RWPE2 (cell line): ENCODE data around the gene CFAP97D2.

Source experiments
- ATAC-seq: fragments of 200-7000 bp; cut with Tn5 transposase; 3 replicates; pipeline ENCODE4 v1.9.1; 2021; ENCODE audit warnings: low read depth
- DNase-seq: peaks from one replicate; pipeline ENCODE4 v3.0.0-alpha.2; 2020; ENCODE audit warnings: low spot score
- H3K27ac ChIP-seq: fragments of 450-650 bp; 2 replicates; pipeline ENCODE4 v1.5.1; 2017; ENCODE audit warnings: mild to moderate bottlenecking; ENCODE audit not compliant: poor library complexity, severe bottlenecking
- H3K27me3 ChIP-seq: fragments of 250-450 bp; sonication (Bioruptor Pico); 2 replicates; pipeline ENCODE4 v1.5.1; 2021; ENCODE audit warnings: mild to moderate bottlenecking, moderate library complexity; ENCODE audit not compliant: insufficient read depth, poor library complexity, severe bottlenecking
- H3K36me3 ChIP-seq: fragments of 250-450 bp; sonication (Bioruptor Pico); 2 replicates; pipeline ENCODE4 v1.5.1; 2020; ENCODE audit warnings: low read depth, mild to moderate bottlenecking, moderate library complexity
- H3K4me1 ChIP-seq: fragments of 250-450 bp; sonication (Bioruptor Pico); 2 replicates; pipeline ENCODE4 v1.5.1; 2021; ENCODE audit warnings: mild to moderate bottlenecking, moderate library complexity; ENCODE audit not compliant: insufficient read depth, poor library complexity, severe bottlenecking
- H3K4me3 ChIP-seq: fragments of 250-450 bp; sonication (Bioruptor Pico); 2 replicates; pipeline ENCODE4 v1.5.1; 2021; ENCODE audit warnings: mild to moderate bottlenecking, moderate library complexity; ENCODE audit not compliant: severe bottlenecking
- H3K9me3 ChIP-seq: fragments of 250-450 bp; sonication (Bioruptor Pico); 2 replicates; pipeline ENCODE4 v1.5.1; 2021; ENCODE audit warnings: mild to moderate bottlenecking, moderate library complexity; ENCODE audit not compliant: severe bottlenecking
- TF ChIP-seq, protein P1 (sequence below): fragments of 450-650 bp; IDR thresholded peaks from one replicate; pipeline ENCODE4 v1.5.1; 2017; ENCODE audit warnings: mild to moderate bottlenecking, moderate library complexity; ENCODE audit not compliant: poor library complexity, severe bottlenecking

Gene CFAP97D2

DNA sequence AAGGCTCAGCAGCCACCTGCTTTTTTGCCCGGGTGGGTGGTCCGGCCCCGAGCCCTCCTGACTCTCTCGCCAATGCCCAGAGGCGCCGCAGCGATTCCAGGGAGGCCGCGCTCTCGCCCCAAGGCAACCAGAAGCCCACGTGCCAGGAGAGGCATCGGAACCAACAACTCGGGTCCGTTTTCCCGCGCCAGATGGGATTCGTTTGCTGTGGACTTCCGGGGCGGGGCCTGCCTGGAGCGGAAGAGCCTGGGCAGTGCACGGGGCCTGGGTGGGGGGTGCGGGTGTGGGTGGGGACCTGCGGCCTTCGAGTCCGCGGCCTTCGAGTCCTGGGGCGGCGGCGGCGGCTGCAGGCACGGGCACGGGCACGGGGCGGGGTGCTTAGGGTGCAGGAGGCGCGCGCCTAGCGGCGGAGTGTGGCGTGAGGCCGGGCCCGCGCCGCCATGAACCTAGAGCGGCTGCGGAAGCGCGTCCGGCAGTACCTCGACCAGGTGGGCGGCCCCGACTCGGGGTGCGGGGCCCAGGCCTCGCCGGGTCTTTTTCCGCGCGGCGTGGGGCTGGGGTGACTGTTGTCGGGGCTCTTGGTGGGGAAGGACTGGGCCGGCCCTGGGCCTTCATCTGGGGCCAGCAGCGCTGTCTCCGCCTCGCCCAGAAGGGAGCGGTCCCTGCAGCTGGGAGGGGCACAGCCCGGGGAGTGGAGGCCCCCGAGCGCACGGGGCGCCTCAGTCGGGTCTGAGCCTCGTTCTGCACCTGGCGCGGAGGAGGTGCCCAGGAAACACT lies 55.8 kb downstream of the CFAP97D2 start, which contains the start of gene CDC16:
TSS of gene CDC16 (plus strand) at position 253 of the 777 bp plus-strand sequence. CDS start at position 441, 188 bp downstream.
- peaks cover 32% of the 10 kb centered on the region for H3K36me3 ChIP-seq
- no peaks in the 10 kb centered on the region for H3K9me3 ChIP-seq
- no peaks in the 10 kb centered on the region for H3K27me3 ChIP-seq
- H3K4me3 ChIP-seq = peak within 1 kb of the TSS; percentile 83
- H3K27ac ChIP-seq = peak within 1 kb of the TSS; percentile 57
- TF ChIP-seq, protein P1, sequence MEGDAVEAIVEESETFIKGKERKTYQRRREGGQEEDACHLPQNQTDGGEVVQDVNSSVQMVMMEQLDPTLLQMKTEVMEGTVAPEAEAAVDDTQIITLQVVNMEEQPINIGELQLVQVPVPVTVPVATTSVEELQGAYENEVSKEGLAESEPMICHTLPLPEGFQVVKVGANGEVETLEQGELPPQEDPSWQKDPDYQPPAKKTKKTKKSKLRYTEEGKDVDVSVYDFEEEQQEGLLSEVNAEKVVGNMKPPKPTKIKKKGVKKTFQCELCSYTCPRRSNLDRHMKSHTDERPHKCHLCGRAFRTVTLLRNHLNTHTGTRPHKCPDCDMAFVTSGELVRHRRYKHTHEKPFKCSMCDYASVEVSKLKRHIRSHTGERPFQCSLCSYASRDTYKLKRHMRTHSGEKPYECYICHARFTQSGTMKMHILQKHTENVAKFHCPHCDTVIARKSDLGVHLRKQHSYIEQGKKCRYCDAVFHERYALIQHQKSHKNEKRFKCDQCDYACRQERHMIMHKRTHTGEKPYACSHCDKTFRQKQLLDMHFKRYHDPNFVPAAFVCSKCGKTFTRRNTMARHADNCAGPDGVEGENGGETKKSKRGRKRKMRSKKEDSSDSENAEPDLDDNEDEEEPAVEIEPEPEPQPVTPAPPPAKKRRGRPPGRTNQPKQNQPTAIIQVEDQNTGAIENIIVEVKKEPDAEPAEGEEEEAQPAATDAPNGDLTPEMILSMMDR = no peak
- H3K4me1 ChIP-seq = peaks cover 10% of the 10 kb centered on the region
- ATAC-seq = peak; percentile 93
- DNase-seq = peak; percentile 95

DNA sequence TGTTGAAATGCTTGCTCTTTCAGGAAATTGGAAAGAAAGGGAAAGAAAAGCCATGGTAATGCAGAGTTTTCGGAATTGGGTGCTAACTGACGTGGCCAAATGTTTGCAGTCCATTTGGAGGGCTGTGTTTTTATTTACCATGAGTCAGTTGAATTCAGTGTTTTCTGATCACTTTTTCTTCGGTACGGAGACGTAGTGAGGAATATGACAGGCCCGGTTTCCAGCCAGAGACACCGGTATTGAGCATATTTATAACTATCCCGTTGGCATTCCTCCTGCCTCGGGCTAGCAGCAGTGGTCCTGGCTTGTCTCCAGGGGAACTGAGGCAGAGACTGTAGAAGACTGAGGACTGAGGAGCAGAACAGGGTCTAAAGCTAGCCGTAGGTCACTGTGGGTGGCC lies 56.6 kb downstream of the CFAP97D2 start:
- no peaks in the 10 kb centered on the region for H3K9me3 ChIP-seq
- no peaks in the 10 kb centered on the region for H3K27me3 ChIP-seq
- ATAC-seq = no peak
- H3K4me3 ChIP-seq = peak overlapping the region; percentile 83
- TF ChIP-seq, protein P1 = no peak
- H3K4me1 ChIP-seq = peaks cover 10% of the 10 kb centered on the region
- H3K27ac ChIP-seq = peak overlapping the region; percentile 57
- no peak for DNase-seq
- peaks cover 41% of the 10 kb centered on the region for H3K36me3 ChIP-seq

DNA sequence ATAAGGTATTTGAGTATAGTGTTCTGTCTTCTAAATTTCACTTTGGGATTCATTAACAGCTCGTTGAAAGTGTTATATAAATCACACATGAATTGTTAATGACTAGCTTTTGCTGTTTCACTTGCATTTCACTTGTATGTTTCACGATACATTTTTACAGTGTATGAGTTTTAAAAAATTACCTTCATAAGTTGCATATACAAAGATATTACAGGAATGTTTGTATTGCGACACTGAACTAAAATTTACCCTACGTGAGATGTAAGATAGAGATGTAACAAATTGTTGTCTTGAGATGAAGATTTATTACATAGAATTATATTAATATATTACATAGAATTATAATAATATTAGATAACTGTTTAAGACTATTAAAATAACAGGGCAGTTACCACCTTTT lies 57.2 kb downstream of the CFAP97D2 start:
- peaks cover 46% of the 10 kb centered on the region for H3K36me3 ChIP-seq
- no peak for ATAC-seq
- H3K4me1 ChIP-seq = peaks cover 10% of the 10 kb centered on the region
- no peak overlapping the region for H3K27ac ChIP-seq
- no peaks in the 10 kb centered on the region for H3K27me3 ChIP-seq
- H3K9me3 ChIP-seq = no peaks in the 10 kb centered on the region
- no peak for DNase-seq
- H3K4me3 ChIP-seq = peak overlapping the region; percentile 83
- TF ChIP-seq, protein P1 = no peak

DNA sequence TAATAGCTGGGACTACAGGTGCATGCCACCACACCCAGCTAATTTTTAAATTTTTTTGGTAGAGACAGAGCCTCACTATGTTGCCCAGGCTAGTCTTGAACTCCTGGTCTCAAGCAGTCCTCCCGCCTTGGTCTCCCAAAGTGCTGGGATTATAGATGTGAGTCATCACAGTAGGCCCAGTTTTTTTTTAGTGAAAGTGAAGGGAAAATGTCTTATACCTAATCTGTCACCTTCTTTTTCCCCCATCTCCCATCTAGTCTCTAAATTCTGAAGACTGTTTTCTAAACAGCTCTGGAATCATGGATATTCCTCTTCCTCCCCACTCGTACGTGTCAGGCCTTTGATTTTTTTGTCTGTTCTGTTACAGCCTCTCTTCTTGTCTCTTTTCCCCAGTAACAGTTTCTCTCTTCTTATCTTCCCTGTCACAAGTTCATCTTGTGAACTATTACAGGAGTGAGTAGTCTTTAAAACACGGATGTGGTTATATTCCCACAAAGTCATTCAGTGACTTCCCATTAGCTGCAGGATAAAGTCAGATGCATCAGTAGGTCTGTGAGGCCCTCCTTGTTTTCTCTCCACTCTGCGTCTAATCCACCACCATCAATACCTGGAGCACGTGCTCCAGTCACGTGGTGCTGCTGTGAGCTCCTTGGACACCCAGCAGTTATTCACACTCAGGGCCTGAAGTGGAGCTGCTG lies 58.5 kb downstream of the CFAP97D2 start:
- peaks cover 10% of the 10 kb centered on the region for H3K4me1 ChIP-seq
- TF ChIP-seq, protein P1 = no peak
- H3K27me3 ChIP-seq = no peaks in the 10 kb centered on the region
- no peak for ATAC-seq
- no peak overlapping the region for H3K27ac ChIP-seq
- H3K36me3 ChIP-seq = peaks cover 60% of the 10 kb centered on the region
- no peak for DNase-seq
- no peaks in the 10 kb centered on the region for H3K9me3 ChIP-seq
- no peak overlapping the region for H3K4me3 ChIP-seq
